Measurements from ENCODE around the gene ZFAND2A.

- TF ChIP-seq POLR2AphosphoS5 (IDR thresholded peaks at IDR 0.05) (no peak), POLR2A (IDR thresholded peaks at IDR 0.05) (no peak)
These were observed 42.6 kb downstream of the ZFAND2A start for GRCh38 chr7:1117321-1117928.
